Hepatic stellate cell (primary cell): ENCODE data around the gene ABLIM2.

ENCODE experiments used
- DNase-seq: peaks from one replicate; pipeline ENCODE4 v3.0.0; 2011; ENCODE audit warnings: low spot score

ABLIM2 gene

DNA sequence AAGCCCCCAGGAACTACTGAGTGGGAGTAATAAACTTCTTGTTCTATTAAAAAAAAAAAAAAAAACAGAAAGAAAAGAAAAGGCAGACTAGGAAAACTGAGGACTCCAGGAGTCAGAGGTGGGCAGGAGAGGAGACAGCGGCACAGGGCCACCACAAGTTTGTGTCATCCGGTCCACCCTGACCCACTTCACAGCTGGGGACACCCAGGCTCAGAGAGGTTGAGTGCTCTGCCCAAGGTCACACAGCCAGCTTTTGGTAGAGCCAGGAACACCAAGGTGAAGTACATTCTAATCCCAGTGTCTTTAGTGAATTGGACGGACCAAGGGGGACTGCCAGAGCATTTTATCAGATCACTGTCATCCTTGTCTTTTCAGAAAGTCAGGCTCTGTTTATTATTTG is 16.4 kb upstream of the ABLIM2 start:
- DNase-seq = no peak

DNA sequence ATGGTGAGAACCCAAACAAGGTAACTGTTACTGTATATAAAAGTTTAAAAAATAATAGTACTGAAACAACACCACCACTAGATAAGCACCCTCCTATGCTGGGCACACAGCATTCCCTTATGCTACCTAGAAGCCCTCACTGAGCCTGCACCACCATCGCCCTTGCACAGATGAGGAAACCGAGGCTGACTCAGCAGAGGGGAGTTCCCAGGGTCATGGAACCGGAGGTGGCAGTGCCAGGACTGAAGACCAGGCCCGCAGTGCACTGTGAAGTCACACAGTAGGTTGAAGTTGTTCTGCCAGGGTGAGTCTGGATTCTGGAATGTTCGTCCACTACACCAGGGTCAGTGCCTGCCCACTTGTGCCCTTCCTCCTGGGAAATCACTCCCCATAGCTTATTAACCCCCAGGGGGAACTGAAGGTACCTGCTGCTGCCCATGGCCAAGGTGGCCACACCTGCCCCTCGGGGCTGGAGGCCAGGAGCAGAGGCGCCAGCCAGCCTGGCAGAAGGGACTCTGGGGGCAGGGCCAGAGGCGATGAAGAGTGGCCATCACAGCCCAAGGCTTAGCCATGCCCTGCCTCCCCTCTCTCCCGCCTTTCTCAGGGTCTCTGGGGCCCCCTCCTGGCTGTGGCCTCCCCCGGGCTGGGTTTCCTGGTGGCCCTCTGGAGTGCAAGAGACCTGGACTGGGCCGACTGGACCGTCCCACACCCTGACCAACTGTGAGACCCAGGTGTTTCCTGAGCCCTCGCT is 15.1 kb upstream of the ABLIM2 start:
- no peak for DNase-seq

DNA sequence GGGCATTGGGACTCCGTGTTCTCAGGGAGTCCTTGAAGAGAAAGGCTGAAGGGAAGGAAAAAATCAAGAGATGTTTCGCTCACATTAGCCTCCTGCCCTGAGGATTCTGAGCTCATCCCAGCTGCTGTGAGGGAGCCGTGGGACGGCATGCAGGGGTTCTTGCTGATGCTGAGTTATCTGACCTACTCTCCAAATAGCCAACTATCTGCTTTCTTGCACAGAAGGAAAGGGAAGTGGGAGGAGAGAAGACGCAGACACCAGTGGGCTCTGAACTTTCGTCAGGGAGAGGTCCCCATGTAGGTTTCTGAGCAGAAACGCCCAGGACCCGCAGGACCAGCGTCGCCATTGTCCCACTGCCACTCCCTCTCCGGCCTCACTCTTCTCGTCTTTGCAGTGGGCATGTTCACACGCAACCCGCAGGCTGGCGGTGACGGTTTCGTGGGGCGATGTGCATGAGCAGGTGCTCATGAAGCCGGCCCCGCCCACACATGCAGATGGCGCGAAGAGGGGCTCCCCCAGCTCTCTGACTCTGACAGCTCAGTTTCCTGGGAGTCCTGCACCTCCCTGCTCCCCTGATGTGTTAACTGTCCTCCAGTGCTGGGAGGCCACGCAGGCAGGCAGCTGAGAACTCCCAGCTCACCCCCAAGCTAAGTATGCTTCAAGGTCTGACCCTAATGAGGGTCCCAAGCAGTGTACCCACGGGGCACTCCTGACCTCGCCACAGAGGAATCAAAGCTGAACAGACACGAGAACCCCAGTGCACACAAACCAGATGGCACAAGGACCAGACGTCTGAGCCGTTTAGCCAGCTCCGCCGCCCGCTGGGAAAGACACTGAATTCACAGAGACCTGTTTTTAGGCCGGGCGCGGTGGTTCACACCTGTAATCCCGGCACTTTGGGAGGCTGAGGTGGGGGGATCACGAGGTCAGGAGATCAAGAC is 13.6 kb upstream of the ABLIM2 start:
- DNase-seq = no peak

DNA sequence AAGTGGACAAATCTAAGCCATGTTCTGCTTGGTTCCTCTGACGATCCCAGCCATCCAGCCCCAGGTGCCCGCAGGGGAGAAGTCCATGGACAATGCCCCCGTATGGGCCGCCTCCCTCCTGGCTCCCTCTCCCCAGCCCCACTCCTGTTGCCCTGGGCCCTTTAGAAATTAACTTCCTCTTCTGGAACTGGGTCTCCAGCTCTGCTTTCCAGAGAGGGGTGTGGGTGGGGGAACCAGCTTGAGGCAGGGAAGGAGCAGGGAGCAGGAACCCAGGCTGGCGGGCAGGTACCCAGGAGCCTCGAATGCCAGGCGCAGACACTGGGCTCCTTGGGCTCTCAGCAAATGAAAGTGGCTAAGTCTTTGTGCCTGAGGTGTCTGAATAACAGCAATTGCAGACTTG is 12.7 kb upstream of the ABLIM2 start:
- no peak for DNase-seq

DNA sequence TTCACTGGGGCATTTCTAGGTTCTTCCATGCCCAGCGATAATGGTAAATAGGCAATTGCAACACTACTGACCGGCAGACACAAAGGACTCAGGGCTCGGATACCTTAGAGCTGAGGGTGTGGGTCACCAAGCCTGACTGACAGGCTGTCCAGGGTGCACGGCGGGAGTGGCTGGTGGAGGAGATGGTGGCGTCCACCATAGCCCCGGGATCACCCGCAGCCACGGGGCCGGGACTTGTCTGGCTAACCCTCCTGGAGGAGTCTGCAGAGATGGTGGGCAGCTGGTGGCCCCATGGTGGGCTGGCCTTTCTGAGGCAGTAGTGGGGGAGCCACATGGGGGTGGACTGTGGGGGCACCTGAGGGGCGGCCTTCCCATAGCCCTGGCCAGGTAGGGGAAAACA is 11.7 kb upstream of the ABLIM2 start:
- no peak for DNase-seq

DNA sequence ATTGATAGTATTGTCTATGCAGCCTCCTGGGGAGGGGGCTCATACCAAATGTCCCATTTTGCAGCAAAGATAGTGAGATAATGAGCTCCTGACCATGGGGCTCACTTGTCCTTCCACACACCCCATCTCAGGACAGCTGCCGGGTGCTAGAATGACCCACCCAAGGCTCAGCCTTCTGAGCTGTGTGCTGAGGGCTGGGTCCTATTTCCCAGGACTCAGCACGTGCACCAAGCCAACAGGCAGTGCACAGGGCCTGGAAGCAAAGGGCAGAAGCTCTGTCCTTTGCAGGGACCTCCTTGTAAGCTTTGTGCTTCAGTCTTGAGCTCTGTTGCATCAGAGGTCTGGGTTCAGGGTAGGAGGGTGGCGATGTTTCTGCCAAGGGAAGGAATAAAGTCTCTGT is 11.2 kb upstream of the ABLIM2 start:
- no peak for DNase-seq

DNA sequence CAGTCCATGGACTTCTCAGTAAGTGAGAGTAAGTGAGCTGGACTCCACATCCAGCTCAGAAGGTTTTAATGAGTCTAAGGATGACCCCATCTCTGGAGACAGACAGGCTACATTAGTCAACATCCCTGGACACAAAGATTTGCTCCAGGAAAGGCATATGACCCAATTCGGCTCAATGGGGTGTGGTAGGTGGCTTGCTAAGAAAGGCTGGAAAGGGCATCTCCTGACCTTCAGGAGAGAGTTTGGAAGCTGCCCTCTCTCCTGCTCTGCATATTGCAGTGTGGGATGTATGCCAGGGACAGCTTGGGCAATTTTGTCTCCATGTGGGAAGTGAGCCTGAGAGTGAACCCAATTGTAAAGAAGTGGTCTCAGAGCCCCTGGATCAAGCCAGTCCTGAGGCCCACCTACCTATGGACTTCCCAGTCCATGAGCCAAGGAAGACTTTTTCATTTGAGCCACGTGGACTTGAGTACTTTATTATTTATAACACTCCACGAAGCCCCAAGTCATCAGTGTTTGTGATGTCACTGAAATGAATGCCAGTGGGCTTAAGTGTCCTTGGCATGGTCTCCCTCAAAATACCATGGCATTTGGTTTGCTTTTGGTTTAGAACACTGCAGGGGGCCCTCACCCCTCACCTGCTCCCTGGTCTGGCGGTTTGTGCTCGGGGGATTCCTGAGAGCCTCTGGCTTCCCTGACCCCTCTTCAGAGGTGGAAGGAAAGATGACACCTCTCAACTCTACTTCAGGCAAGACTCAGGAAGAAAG is 10.4 kb upstream of the ABLIM2 start:
- DNase-seq = no peak

DNA sequence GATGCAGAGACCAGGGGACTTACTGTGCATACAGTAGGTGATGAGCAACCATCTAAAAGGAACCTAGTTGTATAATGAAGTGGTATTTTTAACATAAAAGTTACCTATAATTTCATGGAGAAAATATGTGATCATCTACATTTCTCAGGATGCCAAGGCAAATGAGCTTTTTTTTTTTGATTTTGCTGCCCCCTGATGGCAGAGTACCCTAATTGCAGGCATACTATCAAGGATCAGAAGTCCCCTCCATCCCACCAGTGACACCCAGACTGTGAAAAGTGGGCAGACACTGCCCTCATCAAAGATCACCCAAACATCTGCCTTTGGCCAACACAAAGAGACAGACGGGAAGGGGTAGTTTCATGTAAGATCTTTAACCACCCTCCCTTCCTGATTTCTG is 9.6 kb upstream of the ABLIM2 start:
- no peak for DNase-seq

DNA sequence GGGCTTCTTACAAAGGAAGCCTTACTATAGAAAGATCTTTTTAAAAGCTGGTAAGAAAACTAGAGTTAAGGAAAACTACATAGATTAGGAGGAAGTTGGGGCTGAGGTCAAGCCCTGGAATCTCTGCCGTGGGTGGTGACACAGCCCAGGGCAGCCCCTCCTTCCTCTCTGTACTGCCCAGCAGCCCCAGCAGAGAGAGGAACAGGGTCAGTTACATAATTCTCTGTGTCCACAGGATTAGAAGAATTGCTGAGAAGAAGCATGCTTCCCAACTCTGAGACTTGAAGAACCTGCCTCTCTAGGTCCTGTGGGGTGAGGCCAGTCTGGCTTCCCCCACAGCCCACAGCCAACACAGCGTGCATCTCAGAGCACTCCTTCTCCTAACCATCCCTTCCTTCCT is 9.2 kb upstream of the ABLIM2 start:
- no peak for DNase-seq

DNA sequence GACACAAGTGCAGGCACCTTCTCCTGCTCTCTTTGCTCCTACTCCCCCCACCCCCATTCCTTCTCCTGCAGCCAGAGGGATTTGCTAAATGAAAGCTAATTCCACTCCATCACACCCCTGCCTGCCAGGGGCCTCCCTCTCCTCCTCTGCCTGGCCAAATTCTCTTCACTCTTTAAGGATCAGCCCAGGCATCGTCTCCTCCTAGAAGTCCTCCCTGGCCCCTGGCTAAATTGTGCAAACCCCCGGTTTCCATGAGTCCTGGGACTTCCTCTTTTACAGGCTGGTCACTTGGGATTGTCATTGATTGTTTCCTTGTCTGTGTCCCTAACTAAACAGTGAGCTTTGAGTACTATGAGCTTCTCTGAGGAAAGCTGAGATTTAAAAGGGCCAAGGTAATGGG is 8.7 kb upstream of the ABLIM2 start:
- no peak for DNase-seq

DNA sequence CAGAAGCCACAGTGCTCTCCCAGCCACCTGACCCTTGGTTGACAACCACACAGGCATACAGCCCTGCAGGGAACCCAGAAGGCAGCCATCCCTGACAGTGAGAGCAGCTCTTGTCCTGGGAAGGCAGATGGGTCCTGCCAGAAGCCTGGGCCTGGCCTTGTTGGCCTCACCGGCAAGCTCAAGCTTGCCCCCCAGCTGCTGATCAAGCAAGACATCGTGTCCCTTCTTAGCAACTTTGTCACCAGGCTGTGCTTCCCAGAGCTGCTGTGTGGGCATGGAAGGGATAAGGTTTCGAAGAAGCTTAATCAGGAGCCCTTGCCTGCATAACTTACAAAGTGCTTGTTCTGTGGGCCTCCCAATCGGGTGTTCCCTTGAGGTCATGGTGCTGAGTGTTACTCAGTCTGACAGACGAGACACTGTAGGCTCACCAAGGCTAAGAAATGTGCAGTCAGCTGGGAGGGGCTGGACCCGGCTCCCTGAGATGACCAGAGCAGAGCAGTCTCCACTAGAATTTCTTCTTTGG is 6.8 kb upstream of the ABLIM2 start:
- no peak for DNase-seq

DNA sequence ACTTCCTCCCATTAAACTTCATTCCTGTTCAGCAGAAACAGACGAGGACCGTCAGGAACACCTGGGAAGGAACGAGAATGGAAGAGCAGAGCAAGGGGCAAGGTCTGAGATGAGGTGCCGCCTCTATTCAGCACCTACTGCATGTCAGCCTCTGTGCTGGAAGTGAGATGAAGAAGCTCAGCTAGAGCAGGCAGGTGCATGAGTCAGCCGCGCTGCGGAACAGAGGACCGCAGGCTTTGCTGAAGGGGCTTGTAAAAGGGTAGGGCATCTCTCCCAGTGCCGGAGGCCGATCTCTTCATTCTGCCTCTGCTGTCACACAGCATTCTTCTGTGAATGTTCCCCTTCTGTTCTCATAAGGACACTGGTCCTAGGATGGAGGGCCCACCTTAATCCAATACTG is 6.1 kb upstream of the ABLIM2 start:
- no peak for DNase-seq

DNA sequence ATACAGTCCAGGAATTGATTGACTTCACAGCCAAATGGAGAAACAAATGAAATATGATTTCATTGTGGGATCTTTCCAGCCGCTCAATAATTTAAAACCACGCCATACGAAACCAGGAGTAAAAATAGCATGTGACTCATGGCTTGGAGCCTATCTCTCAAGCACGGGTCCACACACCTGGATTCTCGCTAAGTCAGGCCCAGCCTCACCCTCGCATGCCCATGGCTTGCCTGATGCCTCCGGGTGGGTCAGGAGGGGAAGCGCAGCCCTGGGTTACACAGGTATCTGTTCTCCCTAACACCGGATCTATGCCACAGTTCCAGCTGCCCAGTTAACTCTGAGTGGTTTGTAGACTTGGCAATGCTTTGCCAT is 5.6 kb upstream of the ABLIM2 start:
- no peak for DNase-seq

DNA sequence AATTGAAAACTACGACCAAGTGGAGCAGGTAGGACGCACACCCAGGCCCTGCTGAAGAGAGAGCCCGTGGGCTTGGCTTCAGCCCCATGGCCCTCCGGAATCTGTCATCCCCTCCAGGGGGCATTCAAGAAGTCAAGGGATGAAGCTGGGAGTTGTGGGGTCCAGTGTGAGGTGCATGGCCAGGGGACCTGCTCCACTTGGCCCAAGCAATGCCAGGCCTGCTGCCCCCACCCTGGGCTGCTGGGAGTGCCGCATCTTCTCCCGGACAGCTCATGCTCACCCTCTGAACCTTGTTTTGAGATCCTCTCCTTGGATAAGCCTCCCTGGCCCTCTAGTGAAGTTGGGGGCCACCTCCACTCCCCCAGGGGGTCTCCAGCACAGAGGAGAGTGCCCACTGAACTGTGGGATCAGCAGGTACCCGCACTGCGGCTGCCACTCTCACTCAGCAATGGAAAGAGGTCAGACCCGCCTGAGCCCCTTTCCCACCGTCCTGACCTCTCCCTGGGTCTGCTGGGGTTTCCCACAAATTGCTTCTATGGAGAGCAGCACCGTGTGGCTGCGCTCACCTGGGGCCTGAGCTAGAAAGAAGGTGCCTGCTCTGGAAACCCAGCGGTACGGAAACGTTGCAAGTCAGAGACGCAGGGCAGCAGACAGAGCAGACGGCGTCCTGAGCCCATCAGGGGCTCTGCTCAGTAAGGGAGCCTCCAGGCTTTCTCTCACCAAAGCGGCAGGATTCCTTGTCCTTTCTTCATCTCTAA is 5.0 kb upstream of the ABLIM2 start:
- DNase-seq = no peak

DNA sequence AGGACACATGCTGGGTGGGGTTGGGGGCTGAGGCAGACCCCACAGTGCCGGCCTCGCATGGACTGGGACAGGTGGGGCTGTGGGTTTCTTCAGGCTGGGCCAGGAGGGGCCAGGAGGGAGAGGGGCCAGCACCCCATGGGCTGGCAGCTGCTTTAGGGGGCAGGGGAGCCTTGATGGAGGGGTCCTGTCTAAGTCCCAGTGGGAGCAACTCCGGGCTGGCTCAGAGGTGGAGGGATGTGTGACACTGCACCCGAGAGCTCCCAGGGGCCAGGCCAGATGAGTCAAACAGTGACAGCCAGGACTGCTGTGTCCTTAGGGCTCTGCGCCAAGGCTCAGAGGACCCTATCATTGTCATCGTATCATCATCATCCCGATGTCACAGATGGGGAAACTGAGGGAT is 4.4 kb upstream of the ABLIM2 start:
- no peak for DNase-seq

DNA sequence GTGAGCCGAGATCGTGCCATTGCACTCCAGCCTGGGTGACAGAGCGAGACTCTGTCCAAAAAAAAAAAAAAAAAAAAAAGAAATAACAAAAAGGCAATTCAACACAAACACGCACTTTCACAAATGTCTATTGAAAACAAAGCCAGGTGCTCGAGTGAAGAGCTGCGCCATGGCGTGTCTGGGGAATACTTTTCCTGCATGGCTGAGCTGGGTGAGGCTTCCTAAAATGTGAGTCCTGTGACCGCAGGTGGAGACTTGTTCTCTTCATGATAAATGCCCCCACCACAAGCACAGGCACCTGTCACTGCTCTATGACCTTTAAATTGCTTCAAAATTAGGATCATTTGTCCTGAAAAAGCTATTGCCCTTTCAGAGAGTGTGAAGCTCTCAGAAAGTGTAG is 4.0 kb upstream of the ABLIM2 start:
- DNase-seq = no peak

DNA sequence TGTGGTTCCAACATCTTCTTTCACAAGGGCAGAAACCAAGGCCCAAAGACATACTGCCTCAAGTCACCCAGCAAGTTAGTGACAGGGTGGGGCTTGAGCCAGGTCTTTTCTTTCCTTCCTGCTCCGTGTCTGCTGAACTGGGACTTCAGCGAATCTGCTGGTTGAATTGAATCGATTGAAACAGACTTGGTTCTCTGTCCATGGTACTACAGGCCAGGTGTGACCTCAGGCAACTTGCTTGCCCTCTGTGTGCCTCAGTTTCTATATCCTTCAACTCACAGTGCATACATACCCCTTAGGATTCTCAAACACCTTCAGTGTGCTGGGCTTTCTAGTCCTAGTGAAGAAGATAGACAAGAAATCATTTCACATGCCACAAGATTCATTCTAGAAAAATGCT is 2.0 kb upstream of the ABLIM2 start:
- no peak for DNase-seq

DNA sequence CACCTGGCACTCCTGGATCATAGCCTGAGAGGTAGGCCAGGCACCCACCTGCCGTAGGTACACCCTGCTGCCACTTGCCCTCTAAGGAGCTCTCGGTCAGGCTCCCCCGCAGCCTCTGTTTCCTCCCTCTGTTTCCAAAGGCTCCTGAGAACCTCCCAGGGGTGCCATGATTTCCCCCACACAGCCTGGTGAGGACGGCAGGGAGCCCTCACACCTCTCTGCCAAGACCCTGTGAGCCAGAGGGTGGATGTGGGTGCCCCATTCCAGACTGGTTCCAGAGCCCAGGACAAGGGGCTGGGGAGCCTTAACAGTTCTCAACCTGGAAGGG is 1.6 kb upstream of the ABLIM2 start:
- no peak for DNase-seq

DNA sequence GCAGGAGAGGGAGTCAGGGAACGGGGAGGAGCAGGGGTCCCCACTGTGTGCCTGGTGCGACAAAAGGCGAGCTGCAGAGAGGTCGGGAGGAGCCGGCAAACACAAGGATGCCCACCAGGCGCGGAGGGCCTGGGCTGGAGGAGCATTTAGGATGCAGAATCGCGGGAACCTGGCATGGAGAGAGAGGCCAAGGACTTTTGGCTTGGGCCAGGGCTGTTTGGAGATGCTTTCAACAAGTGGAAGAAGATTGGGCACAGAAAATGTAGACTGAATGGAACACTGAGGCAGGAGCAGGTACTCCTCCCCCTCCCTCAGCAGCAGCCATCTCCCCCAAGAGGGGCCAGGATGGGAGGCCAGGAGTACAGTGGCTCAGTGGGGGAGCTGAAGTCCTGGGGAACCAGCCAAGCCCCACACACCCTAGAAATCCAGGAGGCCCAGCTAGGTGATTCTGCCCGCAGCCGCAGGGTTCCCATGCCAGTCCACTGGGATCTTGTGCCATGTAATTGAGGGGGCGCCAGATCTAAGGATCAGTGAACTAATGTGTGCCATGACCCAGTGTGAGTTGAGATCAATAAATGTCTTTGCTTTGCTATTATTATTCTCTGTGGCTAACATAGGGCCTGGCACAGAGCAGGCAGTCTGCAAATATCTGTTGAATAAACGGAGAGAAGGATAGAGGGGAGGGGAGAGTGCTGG is 1.1 kb upstream of the ABLIM2 start:
- no peak for DNase-seq

DNA sequence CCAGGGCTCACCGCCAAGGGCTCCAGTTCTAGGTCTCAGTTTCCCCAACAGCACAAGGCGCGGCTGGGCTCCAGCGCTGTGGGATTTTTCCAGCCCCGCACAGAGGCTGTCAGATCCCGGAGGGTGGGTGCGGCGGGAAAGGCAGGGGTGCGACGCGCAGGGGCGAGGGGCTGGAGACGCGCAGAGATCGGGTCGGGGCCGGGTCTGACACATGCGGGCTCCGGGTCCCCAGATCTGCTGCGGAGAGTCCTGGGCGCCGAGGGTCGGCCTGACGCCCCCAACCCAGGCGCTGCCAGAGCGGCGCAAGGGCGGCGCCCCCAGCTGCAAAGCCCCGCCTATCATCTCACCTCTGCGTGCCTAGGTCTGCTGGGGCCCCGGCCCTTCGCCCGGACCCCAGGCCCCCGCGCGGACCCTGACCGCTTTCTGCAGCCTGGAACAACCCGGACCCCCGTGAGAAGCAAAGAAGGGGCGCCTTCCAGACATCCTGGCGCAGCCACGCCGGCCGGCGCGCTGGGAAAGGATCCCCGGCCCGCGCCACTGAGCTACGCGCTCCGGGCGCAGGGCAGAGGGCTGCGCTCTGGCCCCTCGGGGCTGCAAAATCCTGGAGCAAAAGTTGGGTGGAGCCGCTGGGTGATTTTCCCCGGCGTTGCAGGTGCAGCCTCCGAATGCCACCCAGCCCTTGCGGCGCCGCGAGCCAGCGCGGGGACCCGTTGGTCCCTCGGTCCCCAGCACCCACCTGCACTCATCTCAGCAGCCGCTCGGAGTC is 486 bp downstream of the ABLIM2 start:
- no peak for DNase-seq

DNA sequence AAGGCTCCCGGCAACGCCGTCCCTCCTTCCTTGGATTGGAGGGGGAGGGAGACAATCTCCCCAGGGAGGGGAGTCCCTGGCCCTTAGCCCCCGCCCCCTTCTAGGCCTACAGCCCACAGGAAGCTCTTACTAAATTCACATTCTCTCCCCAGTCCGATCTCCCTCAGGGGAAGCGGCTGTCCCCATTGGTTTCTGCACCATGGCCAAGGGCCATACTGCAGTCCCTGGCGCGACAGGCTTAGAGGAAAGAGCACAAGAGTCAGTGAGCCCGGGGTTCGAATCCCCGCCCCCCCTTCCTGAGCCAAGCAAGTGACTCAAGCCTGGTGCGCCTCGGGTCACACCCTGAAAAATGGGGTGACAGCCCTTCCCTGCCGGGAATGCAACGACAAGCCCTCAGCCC is 1.1 kb downstream of the ABLIM2 start:
- DNase-seq = no peak
